Astrocyte of the cerebellum (primary cell): ENCODE results near the gene TMEM141.

Experiments used
- DNase-seq: peaks from one replicate; pipeline ENCODE4 v3.0.0-alpha.2; 2011; ENCODE audit warnings: low read depth
- H3K4me3 ChIP-seq: 2 replicates; pipeline ENCODE4 v1.5.1; 2011; ENCODE audit warnings: mild to moderate bottlenecking, low read depth, low read length, moderate library complexity
- CTCF ChIP-seq: IDR thresholded peaks from 2 replicates; pipeline ENCODE4 v1.5.1; 2012; ENCODE audit warnings: low read length, low read depth, moderate library complexity, mild to moderate bottlenecking; ENCODE audit errors: missing control alignments
- in situ Hi-C: cut with HindIII; loops from 2 replicates; pipeline ENCODE4 v1.10.0; 2017; ENCODE audit warnings: low sequenced_read_pairs

TMEM141 gene

GRCh38 chr9:136826188-136826541 is 35.0 kb downstream of the TMEM141 start:
- no peak for DNase-seq
- no peak overlapping the region for H3K4me3 ChIP-seq
- in situ Hi-C loops: no loop called here
- no peak for TF ChIP-seq CTCF

GRCh38 chr9:136826703-136827582 is 35.8 kb downstream of the TMEM141 start:
- in situ Hi-C loops: no loop called here
- no peak for TF ChIP-seq CTCF
- no peak for DNase-seq
- no peak overlapping the region for H3K4me3 ChIP-seq

- no peak for TF ChIP-seq CTCF
- in situ Hi-C loops: no loop called here
- DNase-seq: no peak
- no peak overlapping the region for H3K4me3 ChIP-seq
Observed at GRCh38 chr9:136827794-136828473, 36.8 kb downstream of the TMEM141 start.

GRCh38 chr9:136828474-136829140 is 37.5 kb downstream of the TMEM141 start:
- no peak overlapping the region for H3K4me3 ChIP-seq
- DNase-seq: no peak
- no peak for TF ChIP-seq CTCF
- in situ Hi-C loops: no loop called here

- no peak for TF ChIP-seq CTCF
- no peak for DNase-seq
- in situ Hi-C loops: no loop called here
- H3K4me3 ChIP-seq: no peak overlapping the region
Observed at GRCh38 chr9:136829412-136829811, 38.3 kb downstream of the TMEM141 start.

GRCh38 chr9:136829981-136830885 is 39.1 kb downstream of the TMEM141 start:
- no peak for DNase-seq
- H3K4me3 ChIP-seq: no peak overlapping the region
- TF ChIP-seq CTCF: no peak
- in situ Hi-C loops: no loop called here
